GM21423 (cell line): ENCODE results near the gene REPS1.

Experiments
- ATAC-seq: cut with Tn5 transposase; IDR thresholded peaks from one replicate; pipeline ENCODE4 v1.9.1; 2021; ENCODE audit warnings: mild to moderate bottlenecking, moderate library complexity; ENCODE audit not compliant: unreplicated experiment

The REPS1 gene

DNA sequence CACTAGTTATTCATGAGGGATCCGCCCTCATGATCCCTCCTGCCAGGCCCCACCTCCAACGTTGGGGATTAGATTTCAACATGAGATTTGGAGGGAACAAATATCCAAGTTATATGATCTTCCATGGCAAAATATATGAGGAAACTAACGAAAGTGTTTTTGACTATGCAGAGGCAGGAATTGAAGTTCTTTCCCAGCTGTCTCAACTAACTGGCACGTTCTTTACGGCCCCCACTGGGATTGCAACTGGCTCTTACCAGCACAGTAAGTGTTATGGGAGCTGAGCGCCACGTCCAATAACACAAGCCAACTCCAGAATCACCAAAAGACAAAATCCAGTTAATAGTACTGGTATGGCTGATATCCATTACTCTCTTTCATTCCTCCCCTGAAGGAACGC lies 125.6 kb downstream of the REPS1 start:
- no peak for ATAC-seq

DNA sequence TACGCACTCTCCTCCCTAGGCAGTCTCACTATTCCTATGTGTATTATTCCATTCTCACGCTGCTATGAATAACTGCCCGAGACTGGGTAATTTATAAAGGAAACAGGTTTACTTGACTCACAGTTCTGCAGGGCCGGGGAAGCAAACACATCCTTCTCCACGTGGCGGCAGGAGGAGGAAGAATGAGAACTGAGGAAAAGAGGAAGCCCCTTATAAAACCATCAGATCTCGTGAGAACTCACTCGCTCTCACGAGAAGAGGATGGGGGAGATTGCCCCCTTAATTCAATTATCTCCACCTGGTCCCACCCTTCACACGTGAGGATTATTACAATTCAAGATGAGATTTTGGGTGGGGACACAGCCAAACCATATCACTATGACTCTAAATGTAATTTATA lies 130.3 kb downstream of the REPS1 start:
- ATAC-seq, result no peak

DNA sequence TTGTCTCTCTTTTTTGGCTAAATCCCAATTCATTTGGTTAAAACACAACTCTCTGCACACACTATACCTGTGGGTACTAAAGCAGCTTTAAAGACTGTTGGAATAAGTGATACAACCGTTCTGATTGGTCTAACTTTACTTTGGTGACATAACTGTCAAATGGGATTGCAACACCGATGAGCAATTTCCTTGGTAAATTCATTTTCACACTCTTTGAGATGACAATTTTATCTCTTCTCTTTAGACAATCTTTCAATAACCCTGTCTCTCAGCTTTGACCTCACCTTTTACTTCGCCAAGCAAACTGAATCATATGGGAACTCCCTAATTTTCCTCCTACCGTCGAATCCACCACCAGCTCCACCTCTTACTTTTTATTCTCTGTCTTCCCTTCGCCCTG lies 131.4 kb downstream of the REPS1 start:
- ATAC-seq, result no peak
